ENCODE measurements around the gene MX1.

The MX1 gene

GRCh38 chr21:41426676-41427404 is 801 bp downstream of the MX1 start:
- H3K36me3 ChIP-seq (ENCODE audit: control insufficient read depth, insufficient read depth, low read length), result no peaks in the 10 kb centered on the region
- peak overlapping the region; percentile 65 for H3K4me3 ChIP-seq (ENCODE audit: low read depth, low read length)
- H3K9me3 ChIP-seq (ENCODE audit: control insufficient read depth, insufficient read depth, low read length), result no peaks in the 10 kb centered on the region
- H3K4me1 ChIP-seq (ENCODE audit: control insufficient read depth, insufficient read depth, low read length), result no peaks in the 10 kb centered on the region
- peaks cover 30% of the 10 kb centered on the region for H3K27me3 ChIP-seq (ENCODE audit: control insufficient read depth, insufficient read depth, low read length)
- no peak overlapping the region for H3K9ac ChIP-seq (ENCODE audit: low read depth, low read length)

DNA sequence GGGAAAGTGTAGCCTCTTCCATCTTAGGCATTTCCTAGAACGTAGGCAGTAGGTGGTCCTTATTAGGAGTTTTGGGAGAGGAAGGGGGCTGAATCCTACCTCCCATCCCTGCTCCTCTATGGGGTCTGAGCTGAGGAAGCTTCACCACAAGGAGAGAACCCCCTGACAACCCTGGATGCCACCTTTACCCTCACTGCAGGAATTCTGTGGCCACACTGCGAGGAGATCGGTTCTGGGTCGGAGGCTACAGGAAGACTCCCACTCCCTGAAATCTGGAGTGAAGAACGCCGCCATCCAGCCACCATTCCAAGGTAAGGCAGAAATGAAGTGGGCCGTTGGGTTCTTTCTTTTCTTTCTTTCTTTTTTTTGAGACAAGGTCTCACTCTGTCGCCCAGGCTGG is 1.5 kb downstream of the MX1 start:
- no peaks in the 10 kb centered on the region for H3K9me3 ChIP-seq (ENCODE audit: control insufficient read depth, insufficient read depth, low read length)
- H3K4me3 ChIP-seq (ENCODE audit: low read depth, low read length), result no peak overlapping the region
- no peak overlapping the region for H3K9ac ChIP-seq (ENCODE audit: low read depth, low read length)
- H3K27me3 ChIP-seq (ENCODE audit: control insufficient read depth, insufficient read depth, low read length), result peaks cover 30% of the 10 kb centered on the region
- no peaks in the 10 kb centered on the region for H3K4me1 ChIP-seq (ENCODE audit: control insufficient read depth, insufficient read depth, low read length)
- no peaks in the 10 kb centered on the region for H3K36me3 ChIP-seq (ENCODE audit: control insufficient read depth, insufficient read depth, low read length)

- Histone ChIP-seq H3K4me1 (ENCODE audit: control insufficient read depth, insufficient read depth, low read length) (peaks cover 6% of the 10 kb centered on the region), H3K27me3 (ENCODE audit: control insufficient read depth, insufficient read depth, low read length) (peaks cover 27% of the 10 kb centered on the region), H3K9ac (ENCODE audit: low read depth, low read length) (no peak overlapping the region), H3K9me3 (ENCODE audit: control insufficient read depth, insufficient read depth, low read length) (no peaks in the 10 kb centered on the region), H3K36me3 (ENCODE audit: control insufficient read depth, insufficient read depth, low read length) (no peaks in the 10 kb centered on the region), H3K4me3 (ENCODE audit: low read depth, low read length) (no peak overlapping the region)
Observed at GRCh38 chr21:41428311-41428710, 2.3 kb downstream of the MX1 start.

DNA sequence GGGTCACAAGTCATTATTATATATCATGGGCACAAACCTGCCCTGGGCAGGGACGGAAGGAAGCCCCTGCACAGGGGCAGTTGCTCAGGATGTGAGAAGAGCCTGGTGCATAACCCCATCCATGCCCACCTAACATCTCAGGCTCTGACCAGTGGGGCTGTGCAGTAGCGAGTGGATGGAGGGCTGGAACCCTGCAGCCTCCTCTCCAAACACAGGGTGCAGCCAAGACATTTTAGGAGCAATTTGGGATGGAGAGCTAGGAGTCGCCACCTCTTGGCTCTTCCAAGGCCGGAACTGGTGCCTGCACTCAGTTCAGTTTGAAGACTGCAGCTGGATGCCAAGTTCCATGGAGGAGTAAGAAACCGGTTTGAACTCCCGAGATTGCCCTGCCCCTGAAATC is 2.8 kb downstream of the MX1 start:
- Histone ChIP-seq H3K27me3 (ENCODE audit: control insufficient read depth, insufficient read depth, low read length) (peaks cover 27% of the 10 kb centered on the region), H3K4me1 (ENCODE audit: control insufficient read depth, insufficient read depth, low read length) (peaks cover 9% of the 10 kb centered on the region), H3K9ac (ENCODE audit: low read depth, low read length) (no peak overlapping the region), H3K4me3 (ENCODE audit: low read depth, low read length) (no peak overlapping the region), H3K36me3 (ENCODE audit: control insufficient read depth, insufficient read depth, low read length) (no peaks in the 10 kb centered on the region), H3K9me3 (ENCODE audit: control insufficient read depth, insufficient read depth, low read length) (no peaks in the 10 kb centered on the region)

DNA sequence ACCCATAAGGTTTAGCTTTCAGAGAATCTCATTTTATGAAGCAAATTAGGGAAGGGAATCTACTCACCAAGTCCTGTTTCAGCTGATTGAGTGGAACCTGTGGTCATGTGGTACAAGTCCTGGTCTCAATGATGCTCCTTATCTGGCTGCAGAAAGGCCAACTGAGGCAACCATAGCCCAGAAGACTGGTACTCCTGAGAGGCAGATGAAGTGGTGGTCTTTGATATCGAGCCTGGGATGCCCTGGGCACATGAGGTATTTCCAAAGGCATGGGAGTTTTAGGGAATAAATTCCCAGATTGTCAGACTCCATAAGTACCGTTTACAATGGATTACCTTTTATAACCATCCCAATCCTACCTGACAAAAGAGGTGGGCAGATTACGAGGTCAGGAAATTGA is 3.3 kb downstream of the MX1 start:
- no peaks in the 10 kb centered on the region for H3K9me3 ChIP-seq (ENCODE audit: control insufficient read depth, insufficient read depth, low read length)
- H3K36me3 ChIP-seq (ENCODE audit: control insufficient read depth, insufficient read depth, low read length), result no peaks in the 10 kb centered on the region
- peaks cover 27% of the 10 kb centered on the region for H3K27me3 ChIP-seq (ENCODE audit: control insufficient read depth, insufficient read depth, low read length)
- H3K4me3 ChIP-seq (ENCODE audit: low read depth, low read length), result no peak overlapping the region
- H3K4me1 ChIP-seq (ENCODE audit: control insufficient read depth, insufficient read depth, low read length), result peaks cover 9% of the 10 kb centered on the region
- no peak overlapping the region for H3K9ac ChIP-seq (ENCODE audit: low read depth, low read length)

- Histone ChIP-seq H3K27me3 (ENCODE audit: control insufficient read depth, insufficient read depth, low read length) (peaks cover 22% of the 10 kb centered on the region), H3K4me1 (ENCODE audit: control insufficient read depth, insufficient read depth, low read length) (peaks cover 9% of the 10 kb centered on the region), H3K9ac (ENCODE audit: low read depth, low read length) (no peak overlapping the region), H3K36me3 (ENCODE audit: control insufficient read depth, insufficient read depth, low read length) (no peaks in the 10 kb centered on the region), H3K4me3 (ENCODE audit: low read depth, low read length) (no peak overlapping the region), H3K9me3 (ENCODE audit: control insufficient read depth, insufficient read depth, low read length) (no peaks in the 10 kb centered on the region)
Observed at GRCh38 chr21:41429925-41430491, 4.0 kb downstream of the MX1 start.

- Histone ChIP-seq H3K4me1 (ENCODE audit: control insufficient read depth, insufficient read depth, low read length) (peaks cover 9% of the 10 kb centered on the region), H3K36me3 (ENCODE audit: control insufficient read depth, insufficient read depth, low read length) (peaks cover 8% of the 10 kb centered on the region), H3K9me3 (ENCODE audit: control insufficient read depth, insufficient read depth, low read length) (no peaks in the 10 kb centered on the region), H3K27me3 (ENCODE audit: control insufficient read depth, insufficient read depth, low read length) (peaks cover 7% of the 10 kb centered on the region), H3K9ac (ENCODE audit: low read depth, low read length) (no peak overlapping the region), H3K4me3 (ENCODE audit: low read depth, low read length) (no peak overlapping the region)
Observed at GRCh38 chr21:41431788-41432548, 5.9 kb downstream of the MX1 start.

DNA sequence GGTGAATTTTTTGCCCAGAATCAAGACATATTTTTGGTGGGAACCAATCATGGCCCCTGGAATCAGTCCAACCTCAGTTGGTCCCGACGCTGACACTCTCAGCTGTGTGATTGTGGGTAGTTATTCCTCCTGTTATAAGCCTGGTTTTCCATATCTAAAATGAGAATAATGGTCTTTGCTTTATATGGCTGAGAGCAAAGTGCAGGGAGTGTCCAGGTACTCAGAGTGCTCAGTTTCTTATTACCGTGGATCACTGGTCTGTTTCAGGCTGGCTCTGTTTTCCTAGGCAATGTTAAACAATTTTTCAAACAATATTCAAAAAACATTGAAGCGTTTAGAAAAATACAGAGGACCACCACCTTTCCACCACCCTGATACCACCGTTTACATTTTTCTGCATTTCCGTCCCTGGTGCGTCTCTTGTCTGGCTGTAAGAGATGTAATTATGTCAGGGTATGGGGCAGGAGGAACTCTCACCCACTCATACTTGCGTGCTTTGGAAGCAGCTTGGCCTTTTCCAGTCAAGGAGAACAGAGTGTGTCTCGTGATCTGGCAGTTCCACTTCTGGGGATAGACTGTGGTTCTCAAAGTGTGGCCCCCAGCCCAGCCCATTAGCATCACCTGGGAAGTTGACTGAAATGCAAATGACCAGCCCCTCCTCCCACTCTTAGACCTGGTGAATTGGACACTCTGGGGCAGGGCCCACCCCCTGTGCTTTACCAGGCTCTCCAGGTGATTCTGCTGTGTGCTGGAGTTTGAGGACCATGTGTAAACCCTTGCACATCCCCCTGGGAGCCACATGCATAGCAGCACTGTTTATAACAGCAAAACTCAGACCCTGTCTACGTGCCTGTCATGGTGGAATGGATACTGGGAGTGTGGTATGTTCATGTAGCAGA is 6.8 kb downstream of the MX1 start:
- Histone ChIP-seq H3K36me3 (ENCODE audit: control insufficient read depth, insufficient read depth, low read length) (peaks cover 8% of the 10 kb centered on the region), H3K9me3 (ENCODE audit: control insufficient read depth, insufficient read depth, low read length) (no peaks in the 10 kb centered on the region), H3K27me3 (ENCODE audit: control insufficient read depth, insufficient read depth, low read length) (no peaks in the 10 kb centered on the region), H3K4me3 (ENCODE audit: low read depth, low read length) (no peak overlapping the region), H3K4me1 (ENCODE audit: control insufficient read depth, insufficient read depth, low read length) (peaks cover 9% of the 10 kb centered on the region), H3K9ac (ENCODE audit: low read depth, low read length) (no peak overlapping the region)

DNA sequence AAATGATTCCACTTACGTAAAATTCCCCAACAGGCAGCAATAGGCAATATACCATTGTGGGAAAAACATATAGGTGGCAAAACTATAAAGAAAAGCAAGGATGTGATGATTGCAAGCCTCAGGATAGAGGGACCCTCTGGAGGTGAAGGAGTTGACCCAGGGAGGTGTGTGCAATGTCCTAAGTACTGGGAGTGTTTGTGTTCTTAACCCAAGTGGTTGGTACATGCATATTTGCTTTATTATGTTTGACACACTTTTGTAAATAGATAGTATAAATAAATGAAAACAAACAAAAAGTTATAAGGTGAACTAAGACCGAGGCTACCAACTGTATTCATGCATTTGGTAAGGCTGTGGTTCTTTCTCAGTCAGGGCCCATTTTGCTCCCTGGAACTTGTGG is 7.5 kb downstream of the MX1 start:
- Histone ChIP-seq H3K4me1 (ENCODE audit: control insufficient read depth, insufficient read depth, low read length) (peaks cover 9% of the 10 kb centered on the region), H3K36me3 (ENCODE audit: control insufficient read depth, insufficient read depth, low read length) (peaks cover 8% of the 10 kb centered on the region)

DNA sequence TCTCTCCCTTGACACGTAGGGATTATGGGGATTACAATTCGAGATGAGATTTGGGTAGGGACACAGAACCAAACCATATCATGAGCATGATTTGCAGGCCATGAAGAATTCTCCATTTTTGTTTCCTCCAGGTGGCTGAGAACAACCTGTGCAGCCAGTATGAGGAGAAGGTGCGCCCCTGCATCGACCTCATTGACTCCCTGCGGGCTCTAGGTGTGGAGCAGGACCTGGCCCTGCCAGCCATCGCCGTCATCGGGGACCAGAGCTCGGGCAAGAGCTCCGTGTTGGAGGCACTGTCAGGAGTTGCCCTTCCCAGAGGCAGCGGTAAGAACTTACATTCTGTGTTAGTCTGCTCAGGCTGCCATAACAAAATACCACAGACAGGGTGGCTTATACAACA is 9.7 kb downstream of the MX1 start:
- Histone ChIP-seq H3K9ac (ENCODE audit: low read depth, low read length) (no peak overlapping the region), H3K4me3 (ENCODE audit: low read depth, low read length) (no peak overlapping the region), H3K9me3 (ENCODE audit: control insufficient read depth, insufficient read depth, low read length) (no peaks in the 10 kb centered on the region), H3K36me3 (ENCODE audit: control insufficient read depth, insufficient read depth, low read length) (peaks cover 8% of the 10 kb centered on the region), H3K4me1 (ENCODE audit: control insufficient read depth, insufficient read depth, low read length) (peaks cover 9% of the 10 kb centered on the region), H3K27me3 (ENCODE audit: control insufficient read depth, insufficient read depth, low read length) (no peaks in the 10 kb centered on the region)

More for the DNA sequence above, 7.5 kb downstream of the MX1 start:
- Histone ChIP-seq H3K4me3 (ENCODE audit: low read depth, low read length) (no peak overlapping the region), H3K9ac (ENCODE audit: low read depth, low read length) (no peak overlapping the region), H3K9me3 (ENCODE audit: control insufficient read depth, insufficient read depth, low read length) (no peaks in the 10 kb centered on the region), H3K27me3 (ENCODE audit: control insufficient read depth, insufficient read depth, low read length) (no peaks in the 10 kb centered on the region)

DNA sequence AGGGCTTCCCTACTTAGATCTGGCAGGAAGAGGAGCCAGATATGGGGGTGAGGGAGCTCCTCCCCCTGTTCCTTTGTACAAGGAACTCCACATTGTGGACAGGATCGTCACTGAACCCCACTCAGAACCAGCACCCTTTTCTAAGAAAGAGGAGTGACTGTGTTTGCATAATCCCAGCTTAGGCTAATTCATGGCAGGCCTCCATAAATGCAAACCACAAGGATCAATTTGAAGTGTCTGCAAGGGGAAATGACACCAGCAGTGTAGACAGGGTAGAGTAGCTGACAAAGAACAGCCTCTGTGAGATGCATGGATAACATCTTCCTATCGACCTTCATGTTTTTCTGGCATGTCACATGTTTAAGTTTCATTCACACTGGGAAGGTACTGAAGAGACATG is 11.7 kb downstream of the MX1 start:
- H3K36me3 ChIP-seq (ENCODE audit: control insufficient read depth, insufficient read depth, low read length), result peaks cover 11% of the 10 kb centered on the region
- H3K4me3 ChIP-seq (ENCODE audit: low read depth, low read length), result no peak overlapping the region
- H3K9ac ChIP-seq (ENCODE audit: low read depth, low read length), result no peak overlapping the region
- H3K4me1 ChIP-seq (ENCODE audit: control insufficient read depth, insufficient read depth, low read length), result peaks cover 8% of the 10 kb centered on the region
- H3K9me3 ChIP-seq (ENCODE audit: control insufficient read depth, insufficient read depth, low read length), result no peaks in the 10 kb centered on the region
- no peaks in the 10 kb centered on the region for H3K27me3 ChIP-seq (ENCODE audit: control insufficient read depth, insufficient read depth, low read length)
